ENCODE data around the gene NOL3. TPM values are rescaled to one million over a fixed set of nuclear protein-coding genes. Genes with fewer than 3 reads are reported as not detected.

NOL3 gene
- total and polyA plus RNA-seq, 4 donors, result 25.3 to 51.9 (median 41.2) TPM

DNA sequence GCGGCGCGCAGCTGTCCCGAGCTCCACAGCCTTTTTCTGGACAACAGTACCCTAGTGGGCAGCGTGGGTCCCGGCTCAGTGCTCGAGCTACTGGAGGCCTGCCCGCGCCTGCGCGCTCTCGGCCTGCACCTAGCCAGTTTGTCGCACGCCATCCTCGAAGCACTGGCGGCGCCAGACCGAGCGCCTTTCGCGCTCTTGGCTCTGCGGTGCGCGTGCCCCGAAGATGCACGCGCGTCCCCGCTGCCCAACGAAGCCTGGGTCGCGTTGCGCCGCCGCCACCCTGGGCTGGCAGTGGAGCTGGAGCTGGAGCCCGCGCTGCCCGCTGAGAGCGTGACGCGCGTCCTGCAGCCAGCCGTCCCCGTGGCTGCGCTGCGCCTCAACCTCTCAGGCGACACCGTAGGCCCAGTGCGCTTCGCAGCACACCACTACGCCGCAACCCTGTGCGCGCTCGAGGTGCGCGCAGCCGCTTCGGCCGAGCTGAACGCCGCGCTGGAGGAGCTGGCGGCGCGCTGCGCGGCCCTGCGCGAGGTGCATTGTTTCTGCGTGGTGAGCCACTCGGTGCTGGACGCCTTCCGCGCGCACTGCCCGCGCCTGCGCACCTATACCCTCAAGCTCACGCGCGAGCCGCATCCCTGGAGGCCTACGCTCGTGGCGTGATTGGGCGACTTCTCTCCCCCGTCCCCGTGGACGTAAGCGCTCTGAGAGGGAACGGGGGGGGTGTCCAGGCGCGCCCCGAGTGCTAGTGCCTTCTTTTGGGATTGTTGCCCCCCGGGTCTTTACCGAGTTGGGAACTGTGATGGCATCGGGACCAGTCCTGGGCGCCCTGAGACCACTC, 7.0 kb upstream of the NOL3 start:
- WGBS, 2 donors, result 1 to 14% methylated on average over 90 to 99 of the region's 99 CpGs
- TF ChIP-seq, protein P1, sequence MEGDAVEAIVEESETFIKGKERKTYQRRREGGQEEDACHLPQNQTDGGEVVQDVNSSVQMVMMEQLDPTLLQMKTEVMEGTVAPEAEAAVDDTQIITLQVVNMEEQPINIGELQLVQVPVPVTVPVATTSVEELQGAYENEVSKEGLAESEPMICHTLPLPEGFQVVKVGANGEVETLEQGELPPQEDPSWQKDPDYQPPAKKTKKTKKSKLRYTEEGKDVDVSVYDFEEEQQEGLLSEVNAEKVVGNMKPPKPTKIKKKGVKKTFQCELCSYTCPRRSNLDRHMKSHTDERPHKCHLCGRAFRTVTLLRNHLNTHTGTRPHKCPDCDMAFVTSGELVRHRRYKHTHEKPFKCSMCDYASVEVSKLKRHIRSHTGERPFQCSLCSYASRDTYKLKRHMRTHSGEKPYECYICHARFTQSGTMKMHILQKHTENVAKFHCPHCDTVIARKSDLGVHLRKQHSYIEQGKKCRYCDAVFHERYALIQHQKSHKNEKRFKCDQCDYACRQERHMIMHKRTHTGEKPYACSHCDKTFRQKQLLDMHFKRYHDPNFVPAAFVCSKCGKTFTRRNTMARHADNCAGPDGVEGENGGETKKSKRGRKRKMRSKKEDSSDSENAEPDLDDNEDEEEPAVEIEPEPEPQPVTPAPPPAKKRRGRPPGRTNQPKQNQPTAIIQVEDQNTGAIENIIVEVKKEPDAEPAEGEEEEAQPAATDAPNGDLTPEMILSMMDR (IDR thresholded peaks at IDR 0.05; ENCODE audit: control extremely low read depth, extremely low read depth), result no peak
- Histone ChIP-seq H3K9me3 (ENCODE audit: control insufficient read depth in 4 of 4, insufficient read depth in 3 of 4, low read length in 3 of 4) (peaks cover 0 to 2% (median 0%) of the 10 kb centered on the region in 4 donors), H3K4me1 (ENCODE audit: control insufficient read depth in 5 of 5, insufficient read depth in 5 of 5, low read length in 5 of 5) (peaks cover 0 to 42% (median 12%) of the 10 kb centered on the region in 5 donors), H3K27me3 (ENCODE audit: control insufficient read depth in 3 of 3, insufficient read depth in 3 of 3, low read length in 2 of 3) (peaks cover 0 to 81% (median 68%) of the 10 kb centered on the region in 3 donors), H3K27ac (ENCODE audit: low read depth in 1 of 2, low read length in 1 of 2) (no peak overlapping the region), H3K4me3 (no peak overlapping the region), H3K9ac (ENCODE audit: insufficient read depth in 1 of 2, low read length in 2 of 2) (no peak overlapping the region), H3K36me3 (ENCODE audit: control insufficient read depth in 4 of 4, insufficient read depth in 4 of 4, low read length in 4 of 4) (peaks cover 0 to 5% (median 0%) of the 10 kb centered on the region in 4 donors)
- no peak for ATAC-seq (ENCODE audit: insufficient read depth, low FRiP score)
- DNase-seq, result peak in 2 of 3 donors; percentile 45 to 50

DNA sequence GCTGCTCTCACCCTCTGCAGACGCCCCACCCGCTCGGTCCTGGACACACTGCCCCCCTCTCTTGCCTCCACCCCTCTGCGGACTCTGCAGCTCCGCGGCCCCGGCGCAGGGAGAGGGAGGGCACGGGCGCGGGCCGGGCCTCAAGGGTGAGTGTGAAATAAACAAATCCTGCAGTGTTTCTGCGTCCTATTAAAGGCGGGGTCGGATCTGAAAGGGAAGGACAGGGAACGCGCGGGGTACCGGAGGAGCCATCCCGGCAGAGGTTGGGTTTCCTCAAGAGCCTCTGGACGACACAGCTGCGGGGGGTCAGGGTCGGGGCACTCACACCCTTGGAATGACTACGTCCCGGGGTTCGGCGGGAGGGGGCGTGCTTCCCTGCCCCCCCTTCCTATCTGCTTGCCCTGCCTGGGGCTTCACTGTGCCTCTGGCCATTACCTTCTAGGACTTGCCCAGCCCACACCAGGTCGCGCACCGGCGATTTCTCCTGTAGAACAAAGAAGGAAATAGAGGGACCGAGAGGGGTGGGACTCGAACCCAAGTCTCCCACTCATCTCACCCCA, 6.3 kb upstream of the NOL3 start:
- Histone ChIP-seq H3K27ac (ENCODE audit: low read depth in 1 of 2, low read length in 1 of 2) (no peak overlapping the region), H3K4me1 (ENCODE audit: control insufficient read depth in 5 of 5, insufficient read depth in 5 of 5, low read length in 5 of 5) (peaks cover 0 to 40% (median 9%) of the 10 kb centered on the region in 5 donors), H3K4me3 (no peak overlapping the region), H3K9ac (ENCODE audit: insufficient read depth in 1 of 2, low read length in 2 of 2) (no peak overlapping the region), H3K27me3 (ENCODE audit: control insufficient read depth in 3 of 3, insufficient read depth in 3 of 3, low read length in 2 of 3) (peaks cover 0 to 83% (median 62%) of the 10 kb centered on the region in 3 donors), H3K36me3 (ENCODE audit: control insufficient read depth in 4 of 4, insufficient read depth in 4 of 4, low read length in 4 of 4) (peaks cover 0 to 5% (median 0%) of the 10 kb centered on the region in 4 donors), H3K9me3 (ENCODE audit: control insufficient read depth in 4 of 4, insufficient read depth in 3 of 4, low read length in 3 of 4) (peaks cover 0 to 2% (median 0%) of the 10 kb centered on the region in 4 donors)
- DNase-seq (no peak), ATAC-seq (ENCODE audit: insufficient read depth, low FRiP score) (no peak)
- WGBS, 2 donors, result 1 to 2% methylated on average over 32 to 34 of the region's 34 CpGs
- TF ChIP-seq, protein P1 (IDR thresholded peaks at IDR 0.05; ENCODE audit: control extremely low read depth, extremely low read depth), result no peak

DNA sequence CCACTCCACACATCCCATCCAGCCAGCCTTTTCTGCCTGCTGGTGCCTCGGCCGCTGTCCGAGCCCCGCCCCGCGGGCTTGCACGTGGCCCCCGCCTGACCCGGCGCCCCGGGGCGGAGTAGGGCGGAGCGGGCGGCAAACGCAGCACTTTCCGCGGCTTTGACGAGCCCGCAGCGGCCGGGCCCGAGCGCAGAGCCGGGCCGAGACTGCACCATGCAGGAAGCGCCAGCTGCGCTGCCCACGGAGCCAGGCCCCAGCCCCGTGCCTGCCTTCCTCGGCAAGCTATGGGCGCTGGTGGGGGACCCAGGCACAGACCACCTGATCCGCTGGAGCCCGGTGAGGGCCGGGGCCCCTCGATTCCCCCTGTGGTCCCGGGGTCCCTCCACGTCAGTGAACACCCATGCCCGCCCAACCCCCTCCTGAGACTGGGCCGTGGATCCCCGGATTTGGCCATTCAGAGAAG, 5.7 kb upstream of the NOL3 start, which contains the start of gene HSF4:
Gene HSF4 (plus strand): TSS at position 147 of the 463 bp plus-strand sequence. CDS start 67 bp downstream, at position 214.
- H3K27me3 ChIP-seq (ENCODE audit: control insufficient read depth in 3 of 3, insufficient read depth in 3 of 3, low read length in 2 of 3), result peaks cover 0 to 81% (median 62%) of the 10 kb centered on the region in 3 donors
- H3K4me1 ChIP-seq (ENCODE audit: control insufficient read depth in 5 of 5, insufficient read depth in 5 of 5, low read length in 5 of 5), result peaks cover 0 to 42% (median 12%) of the 10 kb centered on the region in 5 donors
- H3K27ac ChIP-seq (ENCODE audit: low read depth in 1 of 2, low read length in 1 of 2), result peak within 1 kb of the TSS in 1 of 2 donors; percentile 49
- no peak within 1 kb of the TSS for H3K9ac ChIP-seq (ENCODE audit: insufficient read depth in 1 of 2, low read length in 2 of 2)
- DNase-seq (no peak), ATAC-seq (ENCODE audit: insufficient read depth, low FRiP score) (peak; percentile 23)
- TF ChIP-seq, protein P1 (IDR thresholded peaks at IDR 0.05; ENCODE audit: control extremely low read depth, extremely low read depth), result no peak
- H3K4me3 ChIP-seq, result peak within 1 kb of the TSS; percentile 32
- peaks cover 0 to 5% (median 0%) of the 10 kb centered on the region in 4 donors for H3K36me3 ChIP-seq (ENCODE audit: control insufficient read depth in 4 of 4, insufficient read depth in 4 of 4, low read length in 4 of 4)
- peaks cover 0 to 2% (median 0%) of the 10 kb centered on the region in 4 donors for H3K9me3 ChIP-seq (ENCODE audit: control insufficient read depth in 4 of 4, insufficient read depth in 3 of 4, low read length in 3 of 4)
- WGBS, 2 donors, result 2 to 3% methylated on average over 26 to 41 of the region's 41 CpGs

All from lung (tissue), 12 donors.